H1 (cell line): Measurements from ENCODE around the gene KAT8. TPM values are rescaled to one million over a fixed set of nuclear protein-coding genes. Genes with fewer than 3 reads are reported as not detected.

Source experiments
- EGR1 ChIP-seq: IDR thresholded peaks from 2 replicates; pipeline ENCODE4 v1.6.1; 2011; ENCODE audit warnings: low read depth, low read length, borderline replicate concordance
- ZNF274 ChIP-seq: IDR thresholded peaks from 2 replicates; pipeline ENCODE4 v1.7.0; 2012; ENCODE audit warnings: low read length, borderline replicate concordance; ENCODE audit errors: extremely low read depth
- polyA plus RNA-seq, 7 experiments: library from polyadenylated mRNA; depleted of rRNA in 3 of 7; stranded (reverse) in 5 of 7; unstranded in 2 of 7; fragments of >200 nt in 5 of 7; fragments of 200-250 nt in 2 of 7; gene quantifications; 1 replicate in 5 of 7; 2 replicates in 1 of 7; 4 replicates in 1 of 7; pipeline versions ENCODE4 v1.2.1 to v1.2.3, GENCODE V29; 2011 to 2013; ENCODE audit warnings: missing spikeins in 2 of 7, mixed read lengths in 2 of 7
- total RNA-seq: library from RNA; stranded (reverse); fragmentation: NEBNext Ultra II Directional; extraction: Animal tissue kit (Norgen Biotek cat#: 25700); gene quantifications from 2 replicates; pipeline ENCODE4 v1.2.1, GENCODE V29; 2021

KAT8 gene
- total and polyA plus RNA-seq, 2 of the 8 experiments (the other 6 are each of a cell fraction or from before 2014, with no cell fraction given) = 52.6 to 61.6 TPM

DNA sequence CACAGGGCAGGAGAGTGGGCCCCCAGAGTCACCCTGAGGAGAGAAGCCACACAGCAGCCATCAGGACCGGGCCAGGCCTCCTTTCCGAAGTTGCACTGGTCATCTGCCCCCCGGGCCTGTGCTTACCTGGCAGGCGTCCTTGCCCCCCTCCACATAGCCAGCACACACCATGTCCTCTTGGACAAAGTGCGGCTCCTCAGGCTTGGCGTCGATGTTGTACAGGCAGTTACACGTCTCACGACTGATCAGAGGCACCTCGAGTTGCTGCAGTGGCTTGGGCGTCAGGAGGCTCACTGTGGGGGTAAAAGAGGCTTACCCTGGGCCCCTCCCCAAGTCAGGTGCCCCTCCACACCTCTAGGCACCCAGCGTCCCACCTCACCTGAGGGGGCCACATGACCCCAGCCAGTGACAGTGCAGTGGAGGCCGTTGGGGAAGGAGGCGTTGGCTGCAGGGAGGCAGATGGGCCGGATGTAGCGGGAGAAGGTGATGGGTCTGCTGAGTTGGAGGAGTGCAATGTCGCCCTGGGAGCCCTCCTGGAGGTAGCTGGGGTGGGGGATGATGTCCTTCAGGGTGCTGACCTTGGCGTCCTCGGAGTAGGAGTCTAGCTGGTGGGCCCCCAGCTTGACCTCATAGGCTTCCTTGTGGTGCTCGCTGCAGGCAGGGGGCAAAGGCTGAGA lies 15.0 kb downstream of the KAT8 start (continued):
- TF ChIP-seq EGR1 = no peak
- TF ChIP-seq ZNF274 = no peak
